GM18868 (cell line): ENCODE data around the gene RINT1.
"Not testable (repeated sequence)": the region's sequence is repeated elsewhere in the genome, so short reads cannot be mapped to it uniquely, and the experiment has no call there.

Experiments used
- ATAC-seq: cut with Tn5 transposase; IDR thresholded peaks from one replicate; pipeline ENCODE4 v1.9.1; 2021; ENCODE audit warnings: mild to moderate bottlenecking, moderate library complexity; ENCODE audit not compliant: unreplicated experiment

Gene RINT1

DNA sequence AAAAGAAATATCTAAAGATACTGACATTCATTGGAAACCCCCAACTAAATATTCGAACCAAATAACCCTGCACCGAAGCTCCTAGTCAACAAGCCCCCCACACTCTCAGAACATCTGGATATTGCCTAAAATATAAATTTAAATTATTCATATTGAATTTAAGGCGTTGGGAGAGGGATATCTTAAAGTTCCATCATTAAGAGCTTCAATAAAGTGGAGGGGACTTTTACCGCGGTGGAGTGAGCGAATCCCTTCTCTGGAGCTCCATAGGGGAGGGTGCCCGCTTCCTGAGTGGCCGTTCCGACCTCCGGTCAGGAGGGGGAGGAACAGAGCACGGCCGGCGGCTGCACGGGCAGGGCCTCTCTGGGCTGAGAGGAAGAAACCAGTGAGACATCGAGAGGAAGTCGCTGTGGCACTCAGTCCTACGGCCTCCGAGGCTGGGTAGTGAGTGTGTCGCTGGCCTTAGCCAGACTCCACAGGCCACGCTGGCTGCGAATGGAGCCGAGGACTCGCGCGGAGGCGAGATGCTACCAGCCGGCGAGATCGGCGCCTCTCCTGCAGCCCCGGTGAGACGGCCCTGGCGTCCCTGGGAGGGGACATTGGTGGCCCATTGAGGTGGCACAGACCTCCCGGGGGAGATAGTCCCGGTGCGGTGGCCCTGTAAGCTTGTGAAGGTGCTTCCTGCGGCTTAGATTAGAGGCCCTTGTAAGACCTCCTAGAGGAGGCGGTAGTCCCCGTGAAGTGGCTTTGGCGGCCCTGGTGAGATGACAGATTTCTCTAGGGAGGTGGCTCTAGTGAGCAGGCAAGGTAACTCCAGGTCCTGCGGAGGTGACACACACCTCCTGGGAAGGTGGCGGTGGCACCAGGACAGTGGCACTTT is at the start of gene RINT1:
TSS of gene RINT1 (plus strand) at position 410 of the 880 bp plus-strand sequence. CDS start at position 525, 115 bp downstream.
- peak; percentile 93 for ATAC-seq

DNA sequence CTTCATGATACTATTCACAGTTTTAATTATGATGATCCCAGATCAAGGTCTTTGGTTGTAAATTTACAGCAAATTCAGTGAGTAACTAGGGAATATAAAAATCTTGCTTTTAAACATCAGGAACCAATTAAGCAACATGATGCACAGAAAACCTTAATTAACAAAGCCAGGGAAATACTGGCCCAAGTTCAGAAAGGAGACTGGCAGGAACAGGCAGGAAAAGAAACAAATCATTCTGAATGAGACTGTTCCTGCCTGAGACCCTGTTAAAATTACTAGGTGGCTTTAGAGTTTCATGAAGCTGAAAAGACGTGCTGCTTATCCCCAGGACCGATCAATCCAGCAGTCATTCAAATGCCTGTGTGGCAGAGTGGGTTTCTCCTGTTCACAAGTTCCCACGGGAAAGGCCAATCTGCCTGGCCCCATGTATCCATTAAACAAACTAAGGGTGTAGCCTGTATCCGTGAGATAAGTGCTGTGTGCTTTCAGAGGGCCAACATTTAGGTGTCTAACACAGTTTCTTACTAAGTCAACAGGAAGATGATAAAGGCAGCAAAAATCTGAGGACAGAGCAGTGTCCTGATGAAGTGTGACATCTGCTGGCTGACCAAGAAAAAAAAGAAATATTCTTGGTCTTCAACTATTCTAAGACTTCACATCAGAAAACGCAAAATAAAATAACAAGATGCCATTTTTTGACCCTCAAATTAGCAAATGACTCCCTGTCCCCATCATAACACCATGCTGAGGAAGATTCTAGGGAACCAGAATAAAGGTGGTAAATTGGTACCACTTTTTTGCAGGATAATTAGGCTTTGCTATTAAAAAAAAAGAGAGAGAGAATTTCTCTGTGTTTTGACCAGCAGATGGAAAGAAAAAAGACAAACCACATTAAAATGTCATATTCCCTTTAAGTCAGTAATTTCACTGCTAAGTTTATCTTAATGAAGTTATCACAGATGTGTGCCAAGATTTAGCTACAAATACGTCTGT is 44.1 kb upstream of the RINT1 start:
- ATAC-seq, result no peak

DNA sequence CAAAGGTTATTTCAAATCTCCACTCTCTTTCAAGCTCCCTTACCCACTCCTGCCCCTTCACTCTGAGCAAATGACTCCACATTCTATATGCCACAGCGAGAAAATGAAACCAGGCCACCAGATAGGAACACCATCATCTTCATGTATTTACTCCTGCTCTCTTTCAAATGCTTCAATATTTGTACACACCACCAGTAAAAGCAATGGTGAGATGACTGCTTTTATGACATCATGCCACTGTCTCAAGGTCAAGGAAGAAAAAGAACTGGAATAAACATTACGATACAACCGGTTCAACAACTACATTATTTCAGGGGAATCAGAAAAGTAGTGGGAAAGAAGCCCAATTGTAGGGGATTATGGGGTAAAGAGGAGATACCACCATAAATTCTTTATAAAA is 42.6 kb upstream of the RINT1 start:
- ATAC-seq, result no peak

DNA sequence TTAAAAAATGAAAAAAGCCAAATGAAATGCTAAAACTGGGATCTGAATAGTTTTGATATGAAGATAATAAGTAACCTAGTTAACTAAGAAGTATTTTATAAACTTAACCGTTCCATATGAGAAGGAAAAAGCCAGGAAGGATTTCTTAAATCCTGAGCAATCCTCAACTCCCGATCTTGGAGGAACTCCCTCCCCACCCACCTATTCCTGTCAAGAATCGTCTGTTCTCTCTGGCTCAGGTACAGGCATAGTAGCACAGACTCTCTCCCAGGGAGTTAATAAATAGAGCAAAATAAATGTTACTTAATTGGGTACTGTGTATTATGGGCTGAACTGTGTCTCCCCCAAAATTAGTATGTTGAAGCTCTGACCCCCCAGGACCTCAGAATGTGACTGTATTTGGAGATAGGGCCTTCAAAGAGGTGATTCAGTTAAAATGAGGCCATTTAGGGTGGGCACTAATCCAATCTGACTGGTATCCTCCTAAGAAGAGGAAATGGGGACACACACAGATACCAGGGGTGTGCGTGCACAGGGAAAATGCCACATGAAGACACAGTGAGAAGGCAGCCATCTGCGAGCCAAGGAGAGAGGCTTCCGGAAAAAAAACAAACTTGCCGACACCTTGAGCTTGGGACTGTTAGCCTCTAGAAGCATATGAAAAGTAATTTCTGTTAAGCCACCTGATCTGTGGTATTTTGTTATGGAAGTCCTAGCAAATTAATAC is 38.6 kb upstream of the RINT1 start:
- no peak for ATAC-seq

DNA sequence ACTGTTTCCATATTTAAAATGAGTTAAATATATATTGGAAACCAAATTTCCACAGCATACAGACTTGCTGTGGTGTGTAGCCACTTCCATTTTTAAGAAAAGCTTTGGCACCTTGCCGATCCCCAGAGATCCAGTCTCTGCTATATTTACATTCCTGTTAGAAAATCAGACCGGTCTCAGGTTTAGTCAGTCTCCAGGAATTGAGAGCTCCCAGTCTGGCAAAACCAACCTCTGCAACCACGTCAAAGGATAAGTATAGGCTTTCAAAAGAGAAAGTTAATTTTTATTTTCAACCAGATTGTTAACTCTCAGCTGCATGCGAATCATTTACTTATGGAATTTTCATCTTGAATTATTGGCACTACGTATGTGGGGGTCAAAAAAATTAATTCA is 38.1 kb upstream of the RINT1 start:
- ATAC-seq, result no peak

DNA sequence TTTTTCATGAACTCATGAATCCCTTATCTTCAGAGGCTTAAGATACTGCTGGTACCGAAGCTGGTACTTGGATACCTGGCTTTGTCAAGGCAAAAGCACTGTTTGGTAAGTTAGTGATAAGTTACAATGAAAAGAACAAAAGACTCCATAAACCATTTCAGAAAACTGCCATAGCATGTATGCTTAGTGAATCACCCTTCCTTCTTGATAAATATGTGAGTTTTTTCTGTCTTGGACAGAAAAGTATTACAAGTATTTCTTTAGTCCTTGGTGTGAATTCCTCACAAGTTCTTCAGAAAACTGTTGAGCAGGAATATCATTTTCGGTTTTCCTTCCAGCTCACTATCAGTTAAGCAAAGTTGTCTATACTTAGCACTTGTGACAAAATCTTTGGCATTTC is 35.5 kb upstream of the RINT1 start:
- no peak for ATAC-seq

DNA sequence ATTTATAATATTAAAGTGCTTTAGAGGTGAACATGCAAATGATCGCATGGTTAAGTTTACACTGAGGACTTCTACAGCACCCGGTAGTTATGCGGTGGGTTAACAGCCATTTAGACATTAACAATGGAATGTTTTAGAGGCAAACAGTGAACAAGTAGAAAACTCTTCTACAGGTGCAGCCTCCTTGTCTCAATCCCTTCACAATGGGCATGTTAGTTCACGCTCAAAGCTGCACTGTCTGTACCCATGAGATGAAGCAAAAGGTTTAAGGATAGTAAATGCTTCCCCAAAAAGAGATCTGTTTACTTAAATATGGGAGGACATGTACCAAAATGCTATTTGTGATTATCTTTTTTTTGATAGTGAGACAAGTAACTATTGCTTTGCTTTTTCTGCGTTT is 35.0 kb upstream of the RINT1 start:
- no peak for ATAC-seq

DNA sequence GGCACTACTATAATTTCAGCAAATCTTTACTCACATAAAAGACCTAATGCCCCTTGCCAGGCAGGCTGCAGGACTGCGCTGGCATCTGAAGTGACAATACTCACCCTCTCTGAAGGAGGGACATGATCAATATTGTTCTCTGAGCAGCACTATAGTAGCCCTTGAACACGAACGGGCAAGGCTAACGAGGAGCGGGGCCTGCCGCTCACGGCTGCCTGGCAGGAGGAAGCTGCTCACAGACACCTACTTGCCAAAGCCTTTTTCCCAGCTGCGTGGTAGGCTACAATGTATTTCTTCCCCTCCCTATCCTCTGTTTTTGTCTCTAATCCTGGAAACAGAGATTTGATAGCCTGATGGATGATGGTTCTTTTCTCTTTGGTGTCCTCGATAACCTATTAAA is 29.8 kb upstream of the RINT1 start:
- no peak for ATAC-seq

DNA sequence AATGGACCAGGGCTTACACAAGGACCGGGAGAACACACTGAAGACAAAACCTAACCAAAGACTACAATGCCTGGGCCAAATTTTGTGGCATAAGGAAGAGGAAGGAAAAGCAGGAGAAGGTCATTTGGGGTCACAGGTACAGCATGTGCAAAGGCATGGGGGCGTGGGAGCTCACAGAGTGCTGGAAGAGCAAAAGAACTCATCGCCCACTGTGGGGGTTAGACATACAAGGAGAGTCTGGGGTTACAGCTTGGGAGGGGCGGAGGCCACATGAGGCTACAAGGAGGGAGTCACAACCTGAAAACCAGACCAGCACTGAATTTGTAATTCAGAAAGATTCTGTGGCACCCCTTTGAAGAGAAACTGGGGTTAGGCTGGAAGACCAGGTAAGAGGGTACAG is 19.6 kb upstream of the RINT1 start:
- ATAC-seq, result no peak

DNA sequence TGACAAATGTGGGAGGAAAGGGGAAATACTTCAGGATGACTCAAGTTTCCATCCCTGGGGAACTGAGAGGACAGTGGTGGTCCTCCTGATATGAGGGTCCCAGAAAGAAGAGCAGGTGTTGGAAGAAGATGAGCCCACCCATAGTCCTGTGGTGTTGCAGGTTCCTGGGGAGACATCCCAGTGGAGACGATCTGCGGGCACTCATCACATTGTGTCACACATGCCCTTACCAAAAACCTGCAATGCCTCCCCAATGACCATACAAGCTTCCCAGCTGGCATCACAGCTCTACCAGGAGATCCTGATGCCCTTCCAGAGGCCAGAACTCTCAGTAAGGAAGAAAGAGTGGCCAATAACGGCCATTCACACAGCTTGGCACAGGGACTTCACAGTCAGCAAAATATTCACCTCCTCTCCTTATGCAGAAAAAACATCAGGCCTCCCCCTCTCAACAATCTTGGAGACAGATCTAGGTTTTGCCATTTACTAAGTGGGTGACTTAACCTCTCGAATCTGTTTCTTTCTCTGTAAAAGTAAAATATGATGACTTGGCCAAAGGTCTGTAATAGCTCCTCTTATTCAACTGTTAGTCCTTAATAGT is 19.0 kb upstream of the RINT1 start:
- ATAC-seq, result no peak

DNA sequence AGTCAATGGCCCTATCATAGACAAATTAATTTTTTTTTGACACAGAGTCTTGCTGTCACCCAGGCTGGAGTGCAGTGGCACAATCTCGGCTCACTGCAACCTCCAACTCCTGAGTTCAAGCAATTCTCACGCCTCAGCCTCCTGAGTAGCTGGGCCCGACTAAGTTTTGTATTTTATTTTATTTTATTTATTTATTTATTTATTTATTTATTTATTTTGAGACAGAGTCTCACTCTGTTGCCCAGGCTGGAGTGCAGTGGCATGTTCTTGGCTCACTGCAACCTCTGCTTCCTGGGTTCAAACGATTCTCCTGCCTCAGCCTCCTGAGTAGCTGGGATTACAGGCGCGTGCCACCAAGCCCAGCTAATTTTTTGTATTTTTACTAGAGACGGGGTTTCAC is 16.4 kb upstream of the RINT1 start:
- ATAC-seq, result not testable (repeated sequence)

DNA sequence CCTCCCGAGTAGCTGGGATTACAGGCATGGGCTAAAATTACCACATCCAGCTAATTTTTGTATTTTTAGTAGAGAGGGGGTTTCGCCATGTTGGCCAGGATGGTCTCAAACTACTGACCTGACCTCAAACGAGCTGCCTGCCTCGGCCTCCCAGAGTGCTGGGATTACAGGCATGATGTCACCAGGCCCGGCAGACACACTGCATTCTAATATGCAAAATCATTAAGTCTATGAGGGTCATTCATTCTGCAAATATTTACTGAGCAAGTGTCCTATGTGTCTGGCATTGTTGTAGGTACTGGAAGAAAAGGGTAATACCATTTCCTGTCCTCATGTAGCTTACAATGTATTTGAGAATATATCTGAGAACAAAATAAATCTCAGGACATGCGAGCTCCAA is 12.6 kb upstream of the RINT1 start:
- no peak for ATAC-seq

DNA sequence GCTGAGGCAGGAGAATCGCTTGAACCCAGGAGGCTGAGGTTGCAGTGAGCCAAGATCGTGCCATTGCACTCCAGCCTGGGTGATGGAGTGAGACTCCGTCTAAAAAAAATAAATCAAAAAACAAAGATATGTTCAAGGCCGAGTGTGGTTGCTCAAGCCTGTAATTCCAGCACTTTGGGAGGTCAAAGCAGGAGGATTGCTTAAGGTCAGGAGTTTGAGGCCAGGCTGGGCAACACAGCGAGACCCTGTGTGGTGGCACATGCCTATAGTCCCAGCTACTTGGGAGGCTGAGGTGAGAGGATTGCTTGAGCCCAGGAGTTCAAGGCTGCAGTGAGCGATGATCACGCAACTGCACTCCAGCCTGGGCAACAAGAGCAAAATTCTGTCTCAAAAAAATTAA is 11.4 kb upstream of the RINT1 start:
- ATAC-seq, result not testable (repeated sequence)

DNA sequence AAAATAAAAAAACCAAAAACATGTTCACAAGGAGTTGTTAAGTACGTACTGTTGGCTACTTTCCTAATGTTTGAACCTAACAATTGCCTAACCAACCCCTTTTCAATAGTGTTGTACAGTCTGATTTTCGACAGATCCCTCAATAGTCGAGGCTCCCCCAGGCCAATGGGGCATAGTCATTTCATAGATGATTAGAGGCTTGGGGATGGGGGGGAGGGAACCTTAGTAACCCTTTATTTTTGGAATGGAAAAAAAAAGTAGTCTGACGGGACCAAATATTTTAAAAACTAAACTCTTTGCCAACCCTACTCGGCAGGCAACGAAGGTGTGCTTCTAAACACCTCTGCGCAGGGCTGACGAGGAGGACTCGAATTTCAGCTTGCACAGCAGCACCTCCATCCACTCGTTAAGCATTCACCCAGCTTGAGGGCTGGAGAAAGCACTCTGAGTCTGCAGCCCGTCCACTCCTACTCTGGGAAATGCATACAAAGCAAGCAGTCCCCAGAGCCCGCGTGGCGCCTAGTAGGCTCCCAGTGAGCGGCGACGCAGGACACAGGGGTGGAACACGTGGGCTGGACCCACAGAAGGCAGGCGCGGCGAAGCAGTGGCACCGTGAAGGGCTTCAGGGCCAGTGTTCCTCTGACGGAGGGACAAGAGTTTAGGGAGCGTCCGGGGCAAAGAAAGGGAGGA is 10.8 kb upstream of the RINT1 start:
- ATAC-seq, result peak; percentile 37

DNA sequence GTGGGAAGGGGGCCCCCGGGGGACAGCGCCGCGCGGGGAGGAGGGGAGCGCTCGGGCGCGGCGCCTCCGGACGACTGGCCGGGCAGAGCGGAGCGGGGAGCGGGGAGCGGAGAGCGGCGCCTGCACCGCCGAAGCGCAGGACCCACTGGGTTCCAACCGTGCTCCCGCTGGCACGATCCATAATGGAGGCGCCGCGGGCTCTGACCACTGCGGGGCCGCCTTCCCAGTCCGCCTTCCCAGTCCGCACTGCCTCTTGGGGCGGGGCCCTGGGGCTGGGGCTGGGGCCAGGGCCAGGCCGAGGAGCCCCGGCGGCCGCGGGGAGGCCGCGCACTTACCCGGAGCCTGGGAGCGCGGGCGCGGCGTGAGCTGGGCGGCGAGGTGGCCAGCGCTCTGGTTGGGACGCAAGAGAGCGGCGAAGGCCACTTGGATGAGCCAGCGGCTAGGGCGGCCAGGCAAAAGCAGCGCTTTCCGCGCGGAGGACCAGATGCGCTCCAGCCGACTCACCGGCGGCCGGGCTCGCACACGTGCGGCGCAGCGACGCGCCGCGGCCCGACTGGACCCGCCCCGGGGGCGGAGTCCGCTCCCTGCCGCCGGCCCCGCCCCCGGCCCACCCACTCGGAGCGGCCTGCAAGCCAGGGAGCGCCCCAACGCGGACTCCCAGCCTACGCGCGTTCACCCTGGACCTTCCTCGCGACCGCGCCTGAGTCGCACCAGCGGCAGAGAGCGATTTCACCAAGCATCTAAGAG is 10.1 kb upstream of the RINT1 start, which contains the start of gene PUS7:
TSS of gene PUS7 (minus strand) at position 555 of the 747 bp plus-strand sequence. CDS start 13,759 bp downstream, outside the sequence.
- ATAC-seq, result peak; percentile 86

DNA sequence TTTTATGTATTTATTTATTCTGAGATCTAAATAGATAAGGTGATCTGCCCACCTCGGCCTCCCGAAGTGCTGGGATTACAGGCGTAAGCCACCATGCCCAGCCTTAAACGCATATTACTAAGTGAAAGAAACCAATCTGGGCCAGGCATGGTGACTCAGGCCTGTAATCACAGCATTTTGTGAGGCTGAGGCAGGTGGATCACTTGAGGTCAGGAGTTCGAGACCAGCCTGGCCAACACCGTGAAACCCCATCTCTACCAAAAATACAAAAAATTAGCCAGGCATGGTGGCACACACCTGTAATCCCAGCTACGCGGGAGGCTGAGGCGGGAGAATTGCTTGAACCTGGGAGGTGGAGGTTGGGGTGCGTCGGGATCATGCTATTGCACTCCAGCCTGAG is 7.6 kb upstream of the RINT1 start:
- not testable (repeated sequence) for ATAC-seq

DNA sequence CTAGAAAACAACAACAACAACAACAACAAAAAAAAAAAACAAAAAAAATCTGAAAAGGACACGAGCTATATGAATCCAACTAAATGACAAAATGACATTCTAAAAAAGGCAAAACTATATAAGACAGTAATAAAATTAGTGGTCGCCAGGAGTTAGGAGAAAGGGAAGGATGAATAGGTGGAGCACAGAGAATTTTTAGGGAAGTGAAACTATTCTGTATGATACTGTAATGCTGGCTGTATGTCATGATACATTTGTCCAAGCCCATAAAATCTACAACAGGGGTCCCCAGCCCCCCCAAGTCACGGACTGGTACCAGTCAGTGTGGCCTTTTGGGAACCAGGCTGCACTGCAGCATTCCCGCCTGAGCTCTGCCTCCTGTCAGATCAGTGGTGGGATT is 7.2 kb upstream of the RINT1 start:
- no peak for ATAC-seq

DNA sequence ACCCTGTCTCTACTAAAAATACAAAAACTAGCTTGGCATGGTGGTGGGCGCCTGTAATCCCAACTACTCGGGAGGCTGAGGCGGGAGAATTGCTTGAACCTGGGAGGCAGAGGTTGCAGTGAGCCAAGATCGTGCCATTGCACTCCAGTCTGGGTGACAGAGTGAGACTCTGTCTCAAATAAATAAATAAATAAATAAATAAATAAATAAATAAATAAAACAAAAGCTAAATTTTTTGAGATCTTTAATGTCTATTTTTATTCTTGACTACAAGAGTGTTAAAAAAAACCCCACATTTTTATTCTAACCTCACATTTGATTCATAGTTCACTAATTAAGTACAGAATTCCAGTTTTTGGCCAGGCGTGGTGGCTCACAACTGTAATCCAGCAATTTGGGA is 4.3 kb upstream of the RINT1 start:
- ATAC-seq, result not testable (repeated sequence)

DNA sequence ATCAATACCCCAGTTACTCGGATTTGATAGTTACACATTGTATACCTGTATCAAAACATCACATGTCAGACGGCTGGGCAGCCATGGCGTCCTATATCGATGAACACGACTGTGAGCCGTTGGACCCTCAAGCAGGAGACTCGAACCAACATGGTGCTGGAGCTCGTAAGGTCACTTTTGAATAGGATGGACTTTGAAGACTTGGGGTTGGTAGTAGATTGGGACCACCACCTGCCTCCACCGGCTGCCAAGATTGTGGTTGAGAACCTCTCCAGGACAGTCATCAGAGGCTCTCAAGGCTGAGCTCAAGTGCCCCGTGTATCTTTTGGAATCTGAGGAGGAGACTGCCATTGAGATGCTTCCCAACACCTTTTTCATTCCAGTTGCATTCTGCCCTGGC is 1.9 kb upstream of the RINT1 start:
- ATAC-seq, result no peak
